GM12865 (cell line): ENCODE measurements around the gene B3GNT9.

ENCODE experiments used
- DNase-seq: peaks from one replicate; pipeline ENCODE4 v3.0.0; 2010; ENCODE audit warnings: low read depth
- H3K4me3 ChIP-seq: 2 replicates; pipeline ENCODE4 v1.5.1; 2011; ENCODE audit warnings: mild to moderate bottlenecking, low read depth, low read length, control low read depth
- TF ChIP-seq, protein P1 (sequence below): IDR thresholded peaks from 2 replicates; pipeline ENCODE4 v1.5.1; 2011; ENCODE audit warnings: low read length, control low read depth, low read depth, inconsistent platforms; ENCODE audit not compliant: insufficient read depth; ENCODE audit errors: missing control alignments

B3GNT9 gene

DNA sequence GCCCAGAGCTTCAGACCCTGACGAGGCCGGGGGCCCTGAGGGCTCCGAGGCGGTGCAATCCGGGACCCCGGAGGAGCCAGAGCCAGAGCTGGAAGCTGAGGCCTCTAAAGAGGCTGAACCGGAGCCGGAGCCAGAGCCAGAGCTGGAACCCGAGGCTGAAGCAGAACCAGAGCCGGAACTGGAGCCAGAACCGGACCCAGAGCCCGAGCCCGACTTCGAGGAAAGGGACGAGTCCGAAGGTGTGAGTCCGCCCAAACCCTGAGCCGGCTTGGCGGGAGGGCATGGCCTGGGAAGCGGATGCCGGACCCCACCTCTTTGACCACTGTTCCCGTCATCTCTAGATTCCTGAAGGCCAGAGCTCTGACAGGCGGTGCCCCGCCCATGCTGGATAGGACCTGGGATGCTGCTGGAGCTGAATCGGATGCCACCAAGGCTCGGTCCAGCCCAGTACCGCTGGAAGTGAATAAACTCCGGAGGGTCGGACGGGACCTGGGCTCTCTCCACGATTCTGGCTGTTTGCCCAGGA, 24.0 kb upstream of the B3GNT9 start:
- TF ChIP-seq, protein P1, sequence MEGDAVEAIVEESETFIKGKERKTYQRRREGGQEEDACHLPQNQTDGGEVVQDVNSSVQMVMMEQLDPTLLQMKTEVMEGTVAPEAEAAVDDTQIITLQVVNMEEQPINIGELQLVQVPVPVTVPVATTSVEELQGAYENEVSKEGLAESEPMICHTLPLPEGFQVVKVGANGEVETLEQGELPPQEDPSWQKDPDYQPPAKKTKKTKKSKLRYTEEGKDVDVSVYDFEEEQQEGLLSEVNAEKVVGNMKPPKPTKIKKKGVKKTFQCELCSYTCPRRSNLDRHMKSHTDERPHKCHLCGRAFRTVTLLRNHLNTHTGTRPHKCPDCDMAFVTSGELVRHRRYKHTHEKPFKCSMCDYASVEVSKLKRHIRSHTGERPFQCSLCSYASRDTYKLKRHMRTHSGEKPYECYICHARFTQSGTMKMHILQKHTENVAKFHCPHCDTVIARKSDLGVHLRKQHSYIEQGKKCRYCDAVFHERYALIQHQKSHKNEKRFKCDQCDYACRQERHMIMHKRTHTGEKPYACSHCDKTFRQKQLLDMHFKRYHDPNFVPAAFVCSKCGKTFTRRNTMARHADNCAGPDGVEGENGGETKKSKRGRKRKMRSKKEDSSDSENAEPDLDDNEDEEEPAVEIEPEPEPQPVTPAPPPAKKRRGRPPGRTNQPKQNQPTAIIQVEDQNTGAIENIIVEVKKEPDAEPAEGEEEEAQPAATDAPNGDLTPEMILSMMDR = no peak
- DNase-seq = no peak

DNA sequence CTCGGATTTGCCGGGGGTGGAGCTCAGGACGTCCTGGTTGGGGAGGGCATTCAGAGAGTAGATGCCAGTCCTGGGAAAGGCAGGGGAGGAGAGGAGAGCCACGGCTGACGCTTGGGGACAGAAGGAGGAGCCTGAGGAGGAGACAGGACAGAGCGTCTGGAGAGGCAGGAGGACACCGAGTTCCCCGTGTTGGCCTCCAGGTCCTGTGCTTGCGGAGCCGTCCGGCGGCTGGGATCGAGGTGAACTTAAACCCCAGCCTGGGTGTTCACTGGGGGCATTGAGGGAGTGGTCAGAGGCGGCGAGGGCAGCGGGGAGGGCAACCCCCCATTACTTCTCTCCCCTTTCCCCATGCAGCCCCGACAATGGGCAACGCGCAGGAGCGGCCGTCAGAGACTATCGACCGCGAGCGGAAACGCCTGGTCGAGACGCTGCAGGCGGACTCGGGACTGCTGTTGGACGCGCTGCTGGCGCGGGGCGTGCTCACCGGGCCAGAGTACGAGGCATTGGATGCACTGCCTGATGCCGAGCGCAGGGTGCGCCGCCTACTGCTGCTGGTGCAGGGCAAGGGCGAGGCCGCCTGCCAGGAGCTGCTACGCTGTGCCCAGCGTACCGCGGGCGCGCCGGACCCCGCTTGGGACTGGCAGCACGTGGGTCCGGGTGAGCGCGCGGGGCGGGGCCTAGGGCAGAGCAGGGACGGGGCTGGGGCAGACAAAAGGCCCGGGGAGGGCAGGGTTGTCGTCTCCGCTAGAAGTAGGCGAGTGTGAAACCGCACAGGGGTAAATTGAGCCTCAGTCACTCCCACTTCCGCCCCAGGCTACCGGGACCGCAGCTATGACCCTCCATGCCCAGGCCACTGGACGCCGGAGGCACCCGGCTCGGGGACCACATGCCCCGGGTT, 23.3 kb upstream of the B3GNT9 start:
- peak; percentile 73 for DNase-seq
- peak overlapping the region; percentile 53 for H3K4me3 ChIP-seq
- TF ChIP-seq, protein P1 = peak; percentile 18

More for the DNA sequence above, 24.0 kb upstream of the B3GNT9 start:
- 0 out of 2 replicates have a peak overlapping the region, but pooled peaks have one; percentile 53 for H3K4me3 ChIP-seq

DNA sequence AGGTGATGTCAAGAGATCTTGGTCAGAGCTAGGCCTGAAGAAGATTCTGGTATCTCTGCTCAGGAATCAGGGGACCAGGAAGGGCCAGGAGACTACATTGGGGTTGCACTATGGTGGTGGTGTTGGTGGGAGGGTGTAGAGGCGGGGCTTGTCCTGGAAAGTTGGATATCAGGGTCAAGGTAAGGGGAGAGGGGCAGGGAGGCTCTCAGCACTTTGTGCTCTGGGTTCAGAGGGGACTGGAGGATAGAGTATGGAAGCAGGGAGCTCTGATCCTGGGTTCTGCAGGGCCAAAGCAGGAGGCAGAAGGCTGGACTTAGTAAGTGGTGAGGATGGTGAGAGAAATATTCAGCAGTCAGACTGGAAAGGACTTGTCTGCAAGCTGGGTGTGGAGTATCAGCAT, 22.5 kb upstream of the B3GNT9 start:
- H3K4me3 ChIP-seq = peak overlapping the region; percentile 53

DNA sequence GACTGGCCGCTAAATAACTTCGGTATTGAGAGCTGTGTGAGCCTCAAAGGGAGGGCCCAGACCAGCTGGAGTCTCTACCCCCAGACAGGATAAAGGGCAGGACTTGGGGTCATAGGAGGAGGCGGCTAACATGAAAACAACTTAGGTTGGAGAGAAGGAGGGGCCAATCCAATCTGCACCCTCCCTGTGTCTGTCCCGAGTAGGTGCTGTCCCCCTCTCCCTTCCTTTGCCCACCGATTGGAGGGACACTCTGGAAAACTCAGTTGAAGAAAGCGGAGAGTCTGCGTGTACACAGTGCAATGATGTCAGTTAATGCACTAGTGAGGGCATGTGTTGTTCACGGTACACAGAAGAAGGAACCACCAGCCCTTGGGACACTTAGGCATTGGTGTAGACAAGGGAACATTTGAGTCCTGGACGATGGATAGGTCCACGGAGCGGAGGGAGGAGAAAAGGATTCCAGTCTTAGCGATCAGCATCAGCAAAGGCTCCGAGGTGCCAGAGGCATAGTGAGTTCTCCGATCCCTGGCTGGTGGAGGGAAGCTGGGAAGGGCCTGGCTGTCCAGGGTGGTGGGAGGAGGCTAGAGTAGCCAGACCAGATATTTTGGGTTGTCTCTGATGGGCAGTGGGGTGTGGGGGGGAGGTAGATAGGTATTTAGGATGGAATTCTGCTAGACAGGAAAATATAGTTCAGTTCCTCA, 20.3 kb upstream of the B3GNT9 start:
- DNase-seq = no peak
- TF ChIP-seq, protein P1 = no peak
- peak overlapping the region; percentile 67 for H3K4me3 ChIP-seq

More for the DNA sequence above, 22.5 kb upstream of the B3GNT9 start:
- TF ChIP-seq, protein P1 = no peak
- no peak for DNase-seq

DNA sequence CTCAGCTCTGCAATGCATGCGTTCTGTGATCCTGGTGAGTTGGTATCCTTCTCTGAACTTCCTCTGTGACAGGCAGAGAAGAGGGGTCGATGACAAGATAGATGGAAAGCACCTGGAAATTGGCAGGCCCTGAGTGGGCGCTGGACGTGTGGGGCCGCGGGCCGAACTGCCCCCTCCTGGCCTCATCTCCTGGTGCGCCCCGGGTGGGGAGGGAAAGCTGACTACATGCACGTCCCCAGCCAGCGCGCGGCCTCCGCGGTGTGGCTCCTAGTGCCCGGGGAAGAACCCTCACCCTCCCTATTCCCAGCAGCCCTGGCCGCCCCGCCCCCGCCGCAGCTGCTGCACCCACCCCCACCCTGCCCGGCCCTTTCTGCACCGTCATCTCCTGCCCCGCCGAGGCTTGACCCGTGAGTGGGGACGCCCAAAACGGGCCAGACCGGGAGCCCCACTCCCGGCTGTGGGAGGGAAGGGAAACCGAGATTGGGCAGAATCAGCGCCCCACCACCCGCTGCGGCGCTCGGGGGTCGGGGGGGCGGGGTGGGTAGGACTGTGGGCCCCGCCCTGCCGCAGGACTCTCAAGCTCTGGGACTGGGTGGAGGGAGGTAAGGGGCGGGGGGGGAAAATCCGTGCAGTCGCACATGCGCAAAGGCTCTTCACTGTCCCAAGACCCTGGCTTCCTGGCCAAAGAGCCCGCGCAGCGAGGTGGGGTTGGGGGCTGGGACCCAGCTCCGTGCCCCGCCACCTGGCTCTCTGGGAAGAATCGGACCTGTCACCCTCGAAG, 19.6 kb upstream of the B3GNT9 start, which contains the start of gene NOL3:
NOL3 (plus strand) TSS at position 371 of the 781 bp plus-strand sequence.
- H3K4me3 ChIP-seq = peak within 1 kb of the TSS; percentile 67
- TF ChIP-seq, protein P1 = no peak
- peak; percentile 77 for DNase-seq

DNA sequence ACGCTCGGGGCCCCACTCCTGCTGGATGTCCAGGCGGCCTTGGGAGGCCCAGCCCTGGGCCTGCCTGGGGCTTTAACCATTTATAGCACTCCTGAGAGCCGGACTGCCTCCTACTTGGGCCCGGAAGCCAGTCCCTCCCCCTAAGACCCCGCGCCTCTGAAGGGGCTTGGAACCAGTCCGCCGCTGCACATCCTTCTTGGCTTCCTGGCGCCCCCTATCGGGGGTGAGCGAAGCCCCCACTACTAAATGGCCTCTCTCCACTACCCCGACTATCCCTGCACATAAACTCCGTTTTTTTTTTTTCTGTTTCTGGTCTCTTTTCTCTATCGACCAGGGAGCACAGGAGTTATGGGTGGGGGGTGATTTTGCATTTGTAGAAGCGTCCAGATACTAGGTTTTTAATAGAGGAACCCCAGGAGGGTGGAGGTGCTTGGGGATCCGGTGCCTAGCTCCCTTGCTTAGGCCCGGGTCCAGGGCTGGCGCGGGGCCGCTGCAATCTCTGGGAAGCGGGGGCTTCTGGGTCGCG, 18.9 kb upstream of the B3GNT9 start:
- peak overlapping the region; percentile 67 for H3K4me3 ChIP-seq
- DNase-seq = peak; percentile 46
- TF ChIP-seq, protein P1 = peak; percentile 67
